Osteoblast (primary cell): Measurements from ENCODE around the gene RSPH4A. TPM values are rescaled to one million over a fixed set of nuclear protein-coding genes. Genes with fewer than 3 reads are reported as not detected.

Experiments
- DNase-seq: peaks from one replicate; pipeline ENCODE4 v3.0.0; 2011; ENCODE audit warnings: low spot score, mixed read lengths; ENCODE audit not compliant: insufficient read length; ENCODE audit errors: missing footprints
- H2AFZ ChIP-seq: 2 replicates; pipeline ENCODE4 v1.6.0; 2011; ENCODE audit warnings: mild to moderate bottlenecking, low read length
- H3K27ac ChIP-seq: 2 replicates; pipeline ENCODE4 v1.5.1; 2011; ENCODE audit warnings: mild to moderate bottlenecking, low read depth, low read length, moderate library complexity
- H3K27me3 ChIP-seq: 2 replicates; pipeline ENCODE4 v1.6.0; 2012; ENCODE audit warnings: mild to moderate bottlenecking, control low read depth, inconsistent platforms, low read length, moderate library complexity; ENCODE audit not compliant: insufficient read depth
- H3K36me3 ChIP-seq: 2 replicates; pipeline ENCODE4 v1.5.1; 2011; ENCODE audit warnings: mild to moderate bottlenecking, low read length, control low read depth, moderate library complexity; ENCODE audit not compliant: insufficient read depth
- H3K4me1 ChIP-seq: 2 replicates; pipeline ENCODE4 v1.5.1; 2011; ENCODE audit warnings: mild to moderate bottlenecking, low read length, control low read depth, moderate library complexity; ENCODE audit not compliant: insufficient read depth
- H3K4me2 ChIP-seq: 2 replicates; pipeline ENCODE4 v1.6.0; 2011; ENCODE audit warnings: mild to moderate bottlenecking, low read length; ENCODE audit not compliant: insufficient read depth
- H3K4me3 ChIP-seq: fragments of 200-600 bp; sonication (generic); 3 replicates; pipeline ENCODE4 v1.5.1; 2012; ENCODE audit warnings: mild to moderate bottlenecking, low read length, inconsistent platforms; ENCODE audit not compliant: insufficient read depth
- H3K79me2 ChIP-seq: 2 replicates; pipeline ENCODE4 v1.6.0; 2012; ENCODE audit warnings: mild to moderate bottlenecking, low read length, control low read depth, inconsistent platforms; ENCODE audit not compliant: insufficient read depth
- H3K9me3 ChIP-seq: 2 replicates; pipeline ENCODE4 v1.5.1; 2011; ENCODE audit warnings: low read depth, low read length, control low read depth
- H4K20me1 ChIP-seq: 2 replicates; pipeline ENCODE4 v1.6.0; 2012; ENCODE audit warnings: mild to moderate bottlenecking, low read length, control low read depth; ENCODE audit not compliant: insufficient read depth
- CTCF ChIP-seq: IDR thresholded peaks from 2 replicates; pipeline ENCODE4 v1.5.1; 2011; ENCODE audit warnings: mild to moderate bottlenecking, low read depth, low read length, moderate library complexity; ENCODE audit errors: extremely low read depth
- total RNA-seq: library from RNA; depleted of rRNA; stranded (reverse); fragments of >200 nt; gene quantifications from 2 replicates; pipeline ENCODE4 v1.2.3, GENCODE V29; 2012

Gene RSPH4A
- total RNA-seq, 1 donor: 0.36 TPM

GRCh38 chr6:116625872-116626271, 9.6 kb downstream of the RSPH4A start:
- Histone ChIP-seq H2AFZ (no peak overlapping the region), H3K27ac (no peak overlapping the region), H3K79me2 (no peaks in the 10 kb centered on the region), H3K36me3 (no peaks in the 10 kb centered on the region), H3K4me1 (no peaks in the 10 kb centered on the region), H3K27me3 (no peaks in the 10 kb centered on the region), H3K4me3 (no peak overlapping the region), H3K9me3 (no peaks in the 10 kb centered on the region), H4K20me1 (no peaks in the 10 kb centered on the region), H3K4me2 (no peak overlapping the region)
- TF ChIP-seq CTCF: no peak
- no peak for DNase-seq

- H3K79me2 ChIP-seq: no peaks in the 10 kb centered on the region
- no peak overlapping the region for H3K4me3 ChIP-seq
- H3K27ac ChIP-seq: no peak overlapping the region
- H3K27me3 ChIP-seq: no peaks in the 10 kb centered on the region
- H3K36me3 ChIP-seq: peaks cover 4% of the 10 kb centered on the region
- TF ChIP-seq CTCF: no peak
- H3K4me1 ChIP-seq: no peaks in the 10 kb centered on the region
- no peaks in the 10 kb centered on the region for H3K9me3 ChIP-seq
- no peak overlapping the region for H2AFZ ChIP-seq
- DNase-seq: no peak
- no peak overlapping the region for H3K4me2 ChIP-seq
- H4K20me1 ChIP-seq: no peaks in the 10 kb centered on the region
Measured at GRCh38 chr6:116629563-116629981, 13.3 kb downstream of the RSPH4A start.

DNA sequence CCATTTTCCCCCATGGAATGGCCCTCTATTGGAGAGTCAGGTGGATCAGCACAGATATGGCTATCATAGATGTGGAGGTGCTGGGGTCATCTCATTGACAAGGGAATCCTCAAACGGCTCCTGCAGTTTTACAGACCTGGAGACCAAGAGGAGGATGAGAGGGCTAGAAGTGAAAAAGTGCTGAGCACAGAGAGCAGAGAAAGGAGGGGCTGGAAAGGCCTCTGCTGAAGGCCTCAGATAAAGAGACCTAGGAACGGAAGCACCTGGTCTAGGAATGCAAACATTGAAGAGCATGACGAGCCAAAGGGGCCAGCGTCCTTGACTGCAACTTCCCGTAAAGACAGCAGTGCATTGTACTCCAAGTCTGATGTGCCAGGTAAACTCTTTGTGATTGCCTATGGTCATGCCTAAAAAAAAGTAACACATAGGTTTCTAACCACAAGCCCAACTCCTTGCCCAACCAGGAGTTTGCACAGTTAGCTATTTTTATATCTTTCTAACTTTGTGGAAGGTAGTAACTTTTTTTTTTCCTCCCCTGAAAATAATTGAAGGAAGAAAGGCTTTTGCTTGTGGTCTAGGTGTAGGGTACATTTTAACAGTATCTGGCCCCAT, 15.2 kb downstream of the RSPH4A start:
- Histone ChIP-seq H3K27ac (no peak overlapping the region), H3K4me2 (no peak overlapping the region), H3K79me2 (no peaks in the 10 kb centered on the region), H3K36me3 (peaks cover 4% of the 10 kb centered on the region), H3K9me3 (no peaks in the 10 kb centered on the region), H3K4me3 (no peak overlapping the region), H3K27me3 (no peaks in the 10 kb centered on the region), H3K4me1 (no peaks in the 10 kb centered on the region), H4K20me1 (no peaks in the 10 kb centered on the region), H2AFZ (no peak overlapping the region)
- no peak for DNase-seq
- no peak for TF ChIP-seq CTCF

DNA sequence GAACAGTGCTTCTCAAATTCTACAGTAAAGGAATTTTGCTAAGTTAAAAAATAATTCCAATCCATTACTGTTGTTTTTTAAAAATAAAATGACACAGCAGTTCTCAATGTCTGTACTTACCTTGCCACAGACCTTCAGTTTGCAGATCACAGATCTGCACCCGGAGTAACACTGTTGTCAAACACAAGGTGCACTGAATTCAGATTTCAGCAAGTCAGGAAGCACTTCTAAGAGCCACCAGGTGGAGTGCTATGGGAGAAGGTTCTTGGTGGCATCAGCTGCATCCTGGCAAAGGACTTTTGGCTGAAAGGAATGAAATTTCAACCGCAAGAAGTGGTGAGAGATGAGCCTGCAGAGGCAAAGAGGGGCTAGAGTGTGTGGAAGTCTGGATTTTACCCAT, 17.4 kb downstream of the RSPH4A start:
- DNase-seq: no peak
- no peak overlapping the region for H2AFZ ChIP-seq
- peaks cover 4% of the 10 kb centered on the region for H3K36me3 ChIP-seq
- H3K4me3 ChIP-seq: no peak overlapping the region
- H3K4me1 ChIP-seq: no peaks in the 10 kb centered on the region
- TF ChIP-seq CTCF: peak; percentile 20
- no peaks in the 10 kb centered on the region for H3K27me3 ChIP-seq
- H3K27ac ChIP-seq: no peak overlapping the region
- peaks cover 2% of the 10 kb centered on the region for H3K79me2 ChIP-seq
- no peak overlapping the region for H3K4me2 ChIP-seq
- H4K20me1 ChIP-seq: no peaks in the 10 kb centered on the region
- H3K9me3 ChIP-seq: no peaks in the 10 kb centered on the region
